HG03045 (cell line): ENCODE results near the gene MROH9.

Experiments used
- ATAC-seq: cut with Tn5 transposase; IDR thresholded peaks from one replicate; pipeline ENCODE4 v1.9.1; 2021; ENCODE audit warnings: mild to moderate bottlenecking, moderate library complexity; ENCODE audit not compliant: unreplicated experiment

MROH9 gene

DNA sequence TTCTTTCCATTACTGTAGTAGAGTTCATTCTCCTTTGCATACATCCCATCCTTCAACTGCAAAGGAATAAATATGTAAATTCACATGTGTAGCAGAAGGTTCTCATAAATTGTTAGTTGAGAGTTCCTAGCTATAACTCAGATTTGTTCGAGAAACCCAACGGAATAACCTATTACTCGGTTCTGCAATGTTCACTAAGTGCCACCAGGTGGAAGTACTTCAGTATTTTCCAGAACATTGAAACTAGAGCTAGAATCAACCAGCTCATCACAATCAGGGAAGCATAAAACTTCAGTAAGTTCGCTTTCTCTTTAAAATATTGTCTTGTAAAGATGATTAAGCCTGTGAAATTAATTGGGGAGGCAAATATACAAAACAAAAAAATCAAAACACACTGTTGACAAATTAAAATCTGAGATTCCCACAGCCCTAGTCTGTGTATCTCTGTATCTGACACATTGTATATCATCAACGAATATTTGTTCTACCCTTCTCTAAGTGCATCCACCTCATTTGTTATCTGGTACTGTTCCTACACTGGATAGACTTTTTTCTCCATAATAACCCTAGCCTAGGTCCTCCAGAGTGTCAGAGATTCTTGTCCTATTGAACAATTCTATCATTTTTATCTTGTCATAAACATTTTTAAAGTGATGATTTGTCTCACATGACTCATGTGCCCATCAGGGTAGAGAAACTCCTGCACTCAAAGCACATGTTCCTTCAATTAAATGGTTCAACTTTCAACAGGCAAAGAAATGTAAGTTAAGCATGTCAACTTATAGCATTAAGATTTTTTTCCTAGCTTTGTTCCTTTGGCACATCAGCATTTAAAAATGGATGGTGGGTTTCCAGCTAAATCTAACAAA is 31.9 kb downstream of the MROH9 start:
- ATAC-seq = no peak

DNA sequence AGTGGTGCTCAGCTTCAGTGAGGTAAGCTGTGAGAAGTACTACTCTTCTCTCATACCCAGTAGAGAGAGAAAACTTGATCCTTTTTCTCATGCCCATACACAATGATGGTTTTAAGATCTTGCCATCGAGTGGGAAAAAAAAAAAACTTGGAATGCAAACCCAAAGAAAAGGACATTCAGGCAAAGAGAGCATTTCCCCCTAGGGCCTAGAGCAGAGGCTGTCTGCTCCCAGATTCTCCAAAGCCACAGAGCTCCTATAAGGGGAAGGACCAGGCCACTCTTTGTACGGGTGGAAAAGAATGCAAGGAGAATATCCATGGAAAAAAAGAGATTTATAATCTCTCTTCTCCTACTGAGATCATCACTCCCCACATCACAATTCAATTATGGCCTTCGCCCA is 34.9 kb downstream of the MROH9 start:
- no peak for ATAC-seq

DNA sequence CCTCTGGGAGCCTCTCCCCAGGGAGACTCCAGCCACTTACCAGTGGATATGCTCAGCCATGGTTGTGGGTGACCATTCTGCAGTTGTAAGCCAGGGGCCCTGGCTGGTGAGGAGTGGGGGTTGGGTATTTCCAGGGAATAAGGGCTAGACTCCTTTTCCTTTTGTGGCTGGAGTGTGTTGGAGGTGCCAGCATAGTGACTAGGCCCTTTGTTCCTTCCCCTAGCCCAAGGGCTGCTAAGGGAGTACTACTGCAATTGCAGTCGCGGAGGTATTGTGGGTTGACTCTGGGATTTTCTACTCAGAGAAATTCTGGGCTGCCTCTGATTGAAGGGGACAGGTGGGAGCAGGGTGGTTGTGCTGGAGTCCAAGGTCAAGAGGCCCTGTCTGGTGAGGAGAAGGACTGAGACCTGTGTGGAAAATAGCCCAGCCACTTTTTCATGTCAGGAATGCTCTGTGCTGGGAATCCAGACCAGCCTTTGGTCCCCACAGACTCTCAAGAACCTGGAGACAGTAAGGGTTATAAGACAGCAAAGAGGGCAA is 43.1 kb downstream of the MROH9 start:
- no peak for ATAC-seq

DNA sequence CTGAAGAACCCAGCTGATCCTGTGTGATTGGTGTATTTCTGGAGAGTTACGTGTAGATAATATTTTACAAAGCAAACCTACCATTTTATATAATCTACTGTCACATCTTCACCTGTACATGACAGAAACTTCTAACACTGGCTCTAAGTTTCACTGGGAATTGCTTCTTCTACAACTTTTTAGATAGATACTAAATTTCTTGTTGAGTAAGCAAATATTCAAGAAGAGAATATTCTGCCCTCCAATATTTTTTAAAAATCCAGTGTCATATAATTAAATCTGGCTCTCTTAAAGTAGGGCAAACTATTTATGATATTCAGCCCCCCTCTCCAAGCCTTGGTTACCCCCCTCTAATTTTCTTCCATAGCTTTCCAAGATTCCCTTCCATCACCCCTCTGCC is 50.1 kb downstream of the MROH9 start:
- no peak for ATAC-seq

DNA sequence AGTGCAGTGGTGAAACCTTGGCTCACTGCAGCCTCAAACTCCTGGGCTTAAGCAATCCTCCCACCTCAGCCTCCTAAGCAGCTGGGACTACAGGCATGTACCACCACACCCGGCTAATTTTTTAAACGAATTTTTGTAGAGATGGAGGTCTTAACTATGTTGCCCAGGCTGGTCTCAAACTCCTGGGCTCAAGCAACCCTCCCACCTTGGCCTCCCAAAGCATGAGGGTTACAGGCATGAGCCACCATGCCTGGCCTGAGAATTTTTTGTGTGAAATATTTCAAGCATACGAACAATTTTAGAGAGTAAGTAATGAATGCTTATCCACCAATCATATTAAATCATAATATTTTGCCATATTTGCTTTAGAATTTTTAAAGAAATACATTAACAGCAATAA is 51.6 kb downstream of the MROH9 start:
- no peak for ATAC-seq

DNA sequence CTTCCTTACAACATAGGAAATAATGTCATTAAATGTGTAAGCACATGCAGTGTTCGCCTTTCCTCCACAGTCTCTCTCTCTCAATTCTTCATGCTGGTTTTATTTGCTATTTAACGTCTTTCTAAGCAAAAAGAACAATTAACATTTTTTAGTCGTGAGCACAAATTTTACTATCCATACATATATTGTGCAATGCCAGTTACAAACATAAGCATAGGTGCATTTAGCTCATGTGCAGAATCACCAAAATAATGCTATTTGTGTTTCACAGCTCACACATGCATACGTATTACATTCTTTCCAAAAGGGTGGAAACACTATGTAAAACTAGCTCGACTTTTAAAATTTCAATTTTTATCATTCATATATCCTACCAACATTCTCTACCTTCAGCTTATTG is 52.1 kb downstream of the MROH9 start:
- ATAC-seq = no peak

DNA sequence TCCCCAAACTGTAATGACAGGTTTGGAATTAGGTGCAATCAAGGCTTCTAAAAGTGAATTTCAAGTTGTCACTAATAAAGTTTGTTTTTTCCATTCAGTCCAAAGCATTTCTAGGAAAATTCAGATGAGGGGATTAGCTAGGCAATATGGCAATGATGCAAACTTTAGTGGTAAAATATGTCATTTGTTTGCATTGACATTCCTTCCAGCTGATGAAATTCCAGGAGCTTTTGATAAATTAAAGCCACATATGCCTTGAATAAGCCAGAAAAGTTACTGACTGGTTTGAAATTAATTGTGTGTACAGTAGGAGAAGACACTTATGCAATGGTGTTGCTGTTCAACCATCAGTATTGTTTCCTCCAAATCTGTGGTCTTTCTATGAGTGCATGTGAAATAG is 57.8 kb downstream of the MROH9 start:
- no peak for ATAC-seq

DNA sequence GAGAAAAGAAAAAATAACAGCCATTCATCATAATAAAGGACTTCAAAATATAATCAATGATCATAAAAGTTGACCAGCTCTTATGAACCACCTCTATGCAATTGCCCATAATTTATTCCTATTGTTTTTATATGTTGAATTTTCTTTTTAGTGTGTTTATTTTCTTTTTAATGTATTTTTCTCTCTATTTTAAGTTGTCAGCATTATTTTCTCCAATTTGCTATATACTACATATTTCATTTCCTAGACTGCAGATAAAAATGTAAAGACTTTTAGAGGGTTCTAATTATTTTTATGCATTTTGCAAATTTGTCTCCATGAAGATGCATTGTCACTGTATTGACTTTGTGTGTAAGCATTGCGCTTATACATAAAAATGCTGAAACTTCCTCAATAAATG is 58.4 kb downstream of the MROH9 start:
- no peak for ATAC-seq

DNA sequence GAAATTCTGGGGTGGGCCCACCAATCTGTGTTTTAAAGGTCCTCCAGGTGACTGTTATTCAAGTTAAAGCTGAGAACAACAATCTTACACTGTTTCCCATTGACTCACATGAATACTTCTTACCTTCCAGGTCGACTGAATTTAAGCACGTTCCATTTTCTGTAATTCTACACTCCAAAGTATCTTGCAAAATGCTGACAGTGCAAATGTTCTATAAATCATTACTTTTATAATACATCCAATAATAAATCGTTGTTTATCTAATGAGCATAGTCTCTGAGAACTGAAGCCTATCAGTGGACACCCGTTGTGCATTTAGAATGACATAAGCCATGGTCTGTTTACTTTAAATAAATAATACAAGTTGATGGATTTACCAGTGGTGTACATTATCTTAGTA is 79.5 kb downstream of the MROH9 start:
- ATAC-seq = no peak

DNA sequence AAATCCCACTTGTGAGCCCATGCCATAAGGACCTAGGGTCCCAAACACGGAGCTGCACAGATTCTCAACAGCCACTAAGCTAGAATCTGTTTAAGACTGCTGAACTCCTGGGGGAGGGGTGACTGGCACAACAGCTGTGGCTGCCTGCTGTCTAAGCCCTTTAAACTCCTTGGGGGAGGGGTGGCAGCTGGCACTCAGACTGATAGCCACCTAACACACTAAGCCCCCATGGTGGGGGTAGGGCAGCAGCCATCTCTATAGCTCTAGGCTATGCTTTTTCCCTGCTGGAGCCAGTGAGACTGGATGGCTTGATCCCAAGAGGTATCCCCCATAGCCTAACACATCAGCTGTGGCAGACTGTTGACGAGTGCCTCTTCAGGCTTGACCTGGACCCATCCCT is 82.1 kb downstream of the MROH9 start:
- ATAC-seq = no peak

DNA sequence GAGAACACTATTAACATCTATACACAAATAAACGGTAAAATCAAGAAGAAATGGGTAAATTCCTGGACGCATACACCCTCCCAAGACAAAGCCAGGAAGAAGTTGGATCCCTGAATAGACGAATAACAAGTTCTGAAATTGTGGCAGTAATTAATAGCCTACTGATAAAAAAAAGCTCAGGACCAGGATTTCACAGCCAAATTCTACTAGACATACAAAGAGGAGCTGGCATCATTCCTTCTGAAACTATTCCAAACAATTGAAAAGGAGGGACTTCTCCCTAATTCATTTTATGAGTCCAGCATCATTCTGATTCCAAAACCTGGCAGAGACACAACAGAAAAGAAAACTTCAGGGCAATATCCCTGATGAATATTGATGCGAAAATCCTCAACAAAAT is 84.6 kb downstream of the MROH9 start:
- ATAC-seq = no peak

DNA sequence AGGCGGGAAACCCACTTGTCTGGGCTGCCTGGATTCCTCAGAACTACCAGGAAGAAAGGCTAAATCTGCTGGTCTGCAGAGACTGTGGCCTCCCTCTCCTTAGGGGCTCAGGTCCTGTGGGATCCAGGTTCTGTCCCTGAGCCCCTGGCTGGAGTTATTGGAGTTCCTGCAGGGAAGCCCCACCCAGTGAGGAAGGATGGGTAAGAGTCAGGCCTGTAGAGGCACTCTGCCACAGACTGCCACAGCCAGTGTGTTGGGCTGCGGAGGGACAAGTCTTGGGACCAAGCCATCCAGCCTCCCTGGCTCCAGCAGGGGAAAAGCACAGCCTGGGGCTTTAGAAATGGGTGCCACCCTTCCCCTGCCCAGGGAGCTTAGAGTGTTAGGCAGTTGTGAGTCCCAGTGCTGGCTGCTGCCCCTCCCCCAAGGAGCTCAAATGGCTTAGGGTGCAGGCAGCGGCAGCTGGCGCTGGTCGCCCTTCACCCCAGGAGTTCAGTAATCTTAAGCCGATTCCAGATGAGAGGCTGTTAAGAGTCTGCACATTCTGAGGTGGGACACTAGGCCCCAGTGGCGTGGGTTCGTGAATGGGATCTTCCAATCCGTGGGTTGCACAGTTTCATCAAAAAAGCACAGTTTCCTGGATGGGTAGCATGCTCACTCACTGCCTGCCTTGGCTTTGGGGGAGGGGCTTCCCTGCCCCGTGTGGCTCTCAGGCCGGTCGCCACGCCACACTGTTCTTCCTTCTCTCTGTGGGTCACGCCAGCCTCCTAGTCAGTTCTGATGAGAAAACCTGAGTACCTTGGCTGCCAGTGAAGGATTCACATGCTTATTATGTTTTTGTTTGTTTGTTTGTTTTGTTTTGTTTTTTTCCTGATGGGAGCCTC is 97.7 kb downstream of the MROH9 start:
- no peak for ATAC-seq

DNA sequence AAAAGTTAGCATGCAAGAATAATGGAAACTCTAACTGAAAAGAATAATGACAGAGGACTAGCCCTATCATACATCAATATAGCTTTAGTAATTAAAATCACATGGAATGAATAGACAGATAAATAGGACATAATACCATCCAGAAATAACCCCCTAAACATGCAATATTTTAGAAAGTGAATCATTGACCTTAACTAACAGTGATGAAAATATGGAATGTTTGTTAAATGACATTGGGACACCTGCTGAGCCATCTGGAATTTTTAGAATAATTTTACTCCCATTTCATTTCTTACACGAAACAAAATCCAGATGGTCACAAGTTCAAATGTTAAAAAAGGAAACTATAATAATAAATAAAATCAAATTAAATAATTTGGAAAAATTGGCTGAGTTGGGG is 102.3 kb downstream of the MROH9 start:
- ATAC-seq = no peak

DNA sequence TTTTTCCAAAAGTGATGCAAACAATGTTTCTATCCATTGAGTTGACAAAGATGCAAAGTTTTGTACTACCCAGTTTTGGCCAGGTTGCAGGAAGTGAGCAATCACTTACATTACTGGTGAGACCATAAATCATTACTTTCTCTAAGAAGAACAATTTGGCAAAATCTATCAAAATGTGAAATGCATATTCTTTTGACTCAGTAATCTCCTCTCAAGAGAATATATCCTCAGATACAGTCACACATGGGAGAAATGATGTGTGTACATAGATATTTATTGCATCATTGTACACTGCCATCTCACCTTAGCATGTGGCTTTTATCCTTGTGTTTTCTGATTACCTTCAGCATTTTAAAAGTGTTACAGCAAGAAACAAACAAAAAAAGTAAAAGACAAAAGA is 103.0 kb downstream of the MROH9 start:
- ATAC-seq = no peak

DNA sequence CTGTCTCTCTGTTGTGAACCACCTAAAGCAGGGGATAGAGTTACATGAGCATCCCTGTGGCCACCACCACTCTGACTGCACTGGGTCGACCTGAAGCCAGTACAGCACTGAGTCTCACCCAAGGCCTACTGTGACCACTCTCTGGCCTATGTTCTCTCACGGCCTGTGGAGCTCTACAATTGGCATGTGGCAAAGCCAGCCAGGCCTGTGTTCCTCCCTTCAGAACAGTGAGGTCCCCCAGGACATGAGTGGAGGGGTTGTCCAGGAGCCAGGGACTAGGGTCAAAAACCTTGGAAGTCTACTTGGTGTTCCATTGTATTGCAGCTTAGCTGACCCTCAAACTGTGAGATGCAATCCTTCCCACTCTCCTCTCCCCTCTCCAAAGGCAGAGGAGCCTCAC is 112.7 kb downstream of the MROH9 start:
- ATAC-seq = no peak

DNA sequence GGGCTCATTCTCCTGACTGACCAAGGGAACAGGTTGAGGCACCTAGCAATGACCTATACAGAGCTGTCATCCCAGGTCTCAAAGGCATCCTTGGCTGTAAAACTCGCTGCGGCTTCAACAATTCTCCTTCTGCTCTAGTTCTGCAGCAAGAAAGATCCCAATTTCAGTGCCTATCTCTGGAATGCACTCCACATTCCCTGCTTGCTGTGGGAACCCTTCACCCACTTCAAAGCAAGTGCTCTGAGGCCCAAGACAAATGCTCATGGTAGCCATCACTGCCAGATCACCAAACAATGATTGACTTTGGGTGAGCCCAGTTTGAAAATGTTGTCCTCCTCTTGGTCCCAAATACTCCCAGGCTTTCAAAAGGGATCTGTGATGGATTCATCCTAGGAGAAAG is 117.6 kb downstream of the MROH9 start:
- no peak for ATAC-seq

DNA sequence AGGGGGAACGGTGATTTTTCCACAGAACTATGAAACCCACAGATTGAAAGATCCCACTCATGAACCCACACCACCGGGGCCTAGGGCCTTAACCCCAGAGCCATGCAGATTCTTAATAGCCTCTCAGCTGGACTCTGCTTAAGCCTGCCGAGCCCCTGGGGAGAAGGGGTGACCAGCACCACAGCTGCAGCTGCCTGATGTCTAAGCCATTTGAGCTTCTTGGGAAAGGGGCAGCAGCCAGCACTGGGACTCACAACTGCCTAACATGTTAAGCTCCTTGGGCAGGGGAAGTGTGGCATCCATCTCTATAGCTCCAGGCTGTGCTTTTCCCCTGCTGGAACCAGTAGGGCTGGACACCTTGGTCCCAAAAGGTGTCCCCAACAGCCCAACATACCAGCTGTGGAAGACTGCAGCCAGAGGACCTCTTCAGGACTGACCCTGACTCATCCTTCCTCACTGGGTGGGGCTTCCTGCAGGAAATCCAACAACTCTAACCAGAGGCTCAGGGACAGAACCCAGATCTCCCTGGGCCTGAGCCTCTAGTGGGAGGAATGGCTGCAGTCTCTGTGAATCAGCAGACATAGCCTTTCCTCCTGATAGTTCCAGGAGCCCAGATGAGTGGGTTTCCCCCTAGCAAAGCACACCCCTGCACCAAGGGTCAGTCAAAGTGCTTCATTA is 120.8 kb downstream of the MROH9 start:
- no peak for ATAC-seq

DNA sequence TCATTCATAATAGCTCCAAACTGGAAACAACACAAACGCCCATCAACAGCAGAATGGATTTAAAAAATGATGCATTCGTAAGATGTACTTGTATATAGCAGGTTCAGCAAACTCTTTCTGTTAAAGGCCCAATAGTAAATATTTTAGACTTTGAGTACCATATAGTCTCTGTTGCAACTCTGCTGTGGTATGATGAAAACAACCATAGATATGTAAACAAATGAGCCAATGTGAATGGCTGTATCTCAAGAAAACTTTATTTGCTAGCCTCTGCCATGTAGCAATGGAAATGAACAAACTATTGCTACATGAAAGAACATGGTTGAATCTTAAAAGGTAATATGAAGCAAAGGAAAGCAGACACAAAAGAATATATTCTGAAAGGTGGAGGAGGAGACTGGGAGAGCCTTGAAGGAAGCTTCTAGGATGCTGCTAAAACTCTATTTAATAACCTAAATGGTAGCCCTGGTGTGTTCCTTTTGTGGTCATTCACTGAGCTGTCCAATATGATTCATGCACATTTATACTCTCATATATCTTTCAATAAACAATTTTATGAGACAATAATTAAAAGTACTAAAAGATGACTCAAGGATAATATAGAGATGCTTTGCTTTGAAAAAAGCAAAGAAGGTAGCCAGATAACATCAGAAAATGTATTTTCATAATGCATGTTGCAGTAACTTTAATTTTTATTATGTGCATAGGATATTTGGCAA is 126.2 kb downstream of the MROH9 start:
- no peak for ATAC-seq

DNA sequence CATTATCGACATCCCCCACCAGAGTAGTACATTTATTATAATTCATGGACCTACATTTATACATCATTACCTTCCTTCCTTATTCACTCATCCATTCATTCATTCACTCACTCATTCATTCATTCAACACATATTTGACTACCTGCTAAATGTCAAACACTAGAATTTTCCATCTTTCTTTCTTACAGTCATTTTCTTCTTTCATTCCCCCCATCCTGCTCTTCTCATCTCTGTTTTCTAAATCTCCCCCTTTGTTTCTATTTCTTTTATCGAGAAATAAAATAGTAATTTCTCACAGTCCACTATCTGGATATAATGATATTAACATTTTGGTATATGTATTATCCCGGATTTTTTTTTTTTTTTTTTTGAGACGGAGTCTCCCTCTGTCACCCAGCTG is 127.6 kb downstream of the MROH9 start:
- ATAC-seq = no peak

DNA sequence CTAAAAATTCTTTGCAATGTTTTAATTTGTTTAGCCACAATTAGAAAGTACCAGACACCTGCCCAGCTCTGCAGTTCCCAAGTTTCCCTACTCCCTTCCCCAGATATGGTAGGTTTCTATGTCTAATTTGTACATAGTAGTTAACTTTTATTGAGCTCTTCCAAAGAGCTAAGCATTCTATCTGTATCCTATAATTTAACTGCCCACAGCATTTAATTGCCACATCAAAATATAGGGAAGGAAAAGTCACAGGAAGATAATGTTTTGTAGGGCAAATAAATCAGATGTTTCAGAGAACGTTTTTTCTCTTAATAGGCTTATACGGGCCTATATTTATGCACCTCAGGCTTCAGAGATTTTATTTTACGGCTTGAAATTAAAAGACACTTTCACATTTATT is 139.7 kb downstream of the MROH9 start:
- ATAC-seq = no peak

DNA sequence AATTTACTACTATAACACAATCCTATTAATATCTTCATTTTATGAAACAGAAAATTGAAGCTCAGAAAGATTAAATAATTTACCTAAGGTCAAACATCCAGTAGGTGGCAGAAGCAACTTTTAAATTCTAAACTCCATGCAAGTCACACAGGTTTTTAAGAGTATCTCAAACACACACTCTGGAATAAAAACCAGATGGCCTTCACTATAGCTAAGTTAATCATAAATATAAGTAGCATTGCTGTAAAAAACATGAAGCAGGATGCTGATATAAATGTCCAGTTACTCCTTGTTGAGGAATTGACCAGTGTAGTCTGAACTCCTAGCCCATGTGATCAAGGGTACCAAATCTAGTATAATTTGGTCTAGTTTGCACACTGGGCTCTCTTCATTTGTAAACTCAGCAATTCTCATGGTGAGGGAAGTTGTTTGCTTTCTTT is 146.0 kb downstream of the MROH9 start:
- ATAC-seq = no peak
